ENCODE results near the gene SCUBE2.

The SCUBE2 gene

DNA sequence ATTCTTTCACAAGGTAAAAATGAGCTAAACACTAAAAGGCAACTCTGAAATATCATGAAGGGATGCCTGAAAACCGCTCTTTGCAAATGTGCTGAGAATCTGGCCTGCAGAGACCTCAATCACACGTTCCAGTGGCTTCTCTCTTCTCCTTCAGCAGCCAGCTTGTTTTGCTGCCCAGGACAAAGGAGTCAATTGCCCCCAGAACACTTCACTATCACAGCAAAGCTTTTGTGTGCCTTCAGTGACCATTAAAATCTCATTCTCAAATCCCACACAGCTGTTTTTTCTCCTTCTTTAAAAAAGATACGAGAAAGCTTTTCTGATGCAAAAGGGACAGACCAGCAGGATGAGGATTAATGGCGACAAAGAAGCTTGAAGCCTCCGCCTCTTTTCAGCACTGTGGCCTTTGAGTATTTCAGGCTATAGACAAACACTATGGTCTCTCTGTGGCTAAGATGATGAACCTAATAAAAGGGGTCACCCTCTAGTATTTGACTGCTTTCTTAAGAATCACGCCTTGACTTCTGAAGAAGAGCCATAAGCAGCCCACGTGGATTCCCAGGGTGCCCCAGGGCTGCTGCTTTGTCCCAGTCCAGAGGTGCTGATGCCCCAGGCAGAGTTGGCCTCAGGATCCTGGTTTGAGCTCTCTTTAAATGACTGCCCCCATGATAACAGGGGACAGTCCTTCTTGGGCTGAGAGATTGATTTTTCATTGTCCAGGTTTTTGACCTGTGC lies 54.2 kb downstream of the SCUBE2 start:
- TF ChIP-seq TAF1 (IDR thresholded peaks at IDR 0.05; ENCODE audit: low read depth) (no peak), RAD21 (IDR thresholded peaks at IDR 0.05; ENCODE audit: low read depth) (no peak), TEAD4 (IDR thresholded peaks at IDR 0.05) (no peak), EGR1 (IDR thresholded peaks at IDR 0.05) (no peak)

DNA sequence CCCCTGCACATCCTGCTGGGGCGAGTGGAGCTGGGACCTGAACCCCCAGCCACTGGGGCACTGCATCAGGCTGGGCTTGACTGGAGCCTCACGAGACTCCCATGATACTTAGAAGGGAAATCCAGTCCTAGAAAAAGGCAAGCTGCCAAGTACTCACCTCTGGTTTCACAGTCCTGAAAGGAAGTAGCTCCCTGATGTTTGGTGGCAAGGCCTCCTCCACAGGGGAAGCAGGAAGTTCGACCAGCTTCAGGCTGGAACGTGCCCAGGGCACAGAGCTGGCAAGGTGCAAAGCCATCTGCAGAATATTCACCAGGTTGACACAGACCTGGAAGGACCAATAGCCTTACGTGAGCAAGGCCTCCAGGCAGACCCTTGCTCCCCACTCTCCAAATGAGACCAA lies 60.8 kb downstream of the SCUBE2 start:
- TF ChIP-seq FOXM1 (IDR thresholded peaks at IDR 0.05; ENCODE audit: borderline replicate concordance, low read depth) (no peak), NFIC (IDR thresholded peaks at IDR 0.05) (no peak), CREB1 (IDR thresholded peaks at IDR 0.05; ENCODE audit: low read depth) (no peak), EP300 (IDR thresholded peaks at IDR 0.05; ENCODE audit: borderline replicate concordance) (no peak), EGR1 (IDR thresholded peaks at IDR 0.05) (no peak), CEBPB (IDR thresholded peaks at IDR 0.05) (no peak), TEAD4 (IDR thresholded peaks at IDR 0.05) (no peak), RAD21 (IDR thresholded peaks at IDR 0.05; ENCODE audit: low read depth) (no peak), ZBTB7A (IDR thresholded peaks at IDR 0.05; ENCODE audit: low read depth) (no peak), YY1 (IDR thresholded peaks at IDR 0.05; ENCODE audit: low read depth) (no peak), TAF1 (IDR thresholded peaks at IDR 0.05; ENCODE audit: low read depth) (no peak)
- TF ChIP-seq, protein P1, sequence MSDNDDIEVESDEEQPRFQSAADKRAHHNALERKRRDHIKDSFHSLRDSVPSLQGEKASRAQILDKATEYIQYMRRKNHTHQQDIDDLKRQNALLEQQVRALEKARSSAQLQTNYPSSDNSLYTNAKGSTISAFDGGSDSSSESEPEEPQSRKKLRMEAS (IDR thresholded peaks at IDR 0.05) = no peak
- TF ChIP-seq, protein P2, sequence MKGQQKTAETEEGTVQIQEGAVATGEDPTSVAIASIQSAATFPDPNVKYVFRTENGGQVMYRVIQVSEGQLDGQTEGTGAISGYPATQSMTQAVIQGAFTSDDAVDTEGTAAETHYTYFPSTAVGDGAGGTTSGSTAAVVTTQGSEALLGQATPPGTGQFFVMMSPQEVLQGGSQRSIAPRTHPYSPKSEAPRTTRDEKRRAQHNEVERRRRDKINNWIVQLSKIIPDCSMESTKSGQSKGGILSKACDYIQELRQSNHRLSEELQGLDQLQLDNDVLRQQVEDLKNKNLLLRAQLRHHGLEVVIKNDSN (IDR thresholded peaks at IDR 0.05) = no peak
- TF ChIP-seq, protein P3, sequence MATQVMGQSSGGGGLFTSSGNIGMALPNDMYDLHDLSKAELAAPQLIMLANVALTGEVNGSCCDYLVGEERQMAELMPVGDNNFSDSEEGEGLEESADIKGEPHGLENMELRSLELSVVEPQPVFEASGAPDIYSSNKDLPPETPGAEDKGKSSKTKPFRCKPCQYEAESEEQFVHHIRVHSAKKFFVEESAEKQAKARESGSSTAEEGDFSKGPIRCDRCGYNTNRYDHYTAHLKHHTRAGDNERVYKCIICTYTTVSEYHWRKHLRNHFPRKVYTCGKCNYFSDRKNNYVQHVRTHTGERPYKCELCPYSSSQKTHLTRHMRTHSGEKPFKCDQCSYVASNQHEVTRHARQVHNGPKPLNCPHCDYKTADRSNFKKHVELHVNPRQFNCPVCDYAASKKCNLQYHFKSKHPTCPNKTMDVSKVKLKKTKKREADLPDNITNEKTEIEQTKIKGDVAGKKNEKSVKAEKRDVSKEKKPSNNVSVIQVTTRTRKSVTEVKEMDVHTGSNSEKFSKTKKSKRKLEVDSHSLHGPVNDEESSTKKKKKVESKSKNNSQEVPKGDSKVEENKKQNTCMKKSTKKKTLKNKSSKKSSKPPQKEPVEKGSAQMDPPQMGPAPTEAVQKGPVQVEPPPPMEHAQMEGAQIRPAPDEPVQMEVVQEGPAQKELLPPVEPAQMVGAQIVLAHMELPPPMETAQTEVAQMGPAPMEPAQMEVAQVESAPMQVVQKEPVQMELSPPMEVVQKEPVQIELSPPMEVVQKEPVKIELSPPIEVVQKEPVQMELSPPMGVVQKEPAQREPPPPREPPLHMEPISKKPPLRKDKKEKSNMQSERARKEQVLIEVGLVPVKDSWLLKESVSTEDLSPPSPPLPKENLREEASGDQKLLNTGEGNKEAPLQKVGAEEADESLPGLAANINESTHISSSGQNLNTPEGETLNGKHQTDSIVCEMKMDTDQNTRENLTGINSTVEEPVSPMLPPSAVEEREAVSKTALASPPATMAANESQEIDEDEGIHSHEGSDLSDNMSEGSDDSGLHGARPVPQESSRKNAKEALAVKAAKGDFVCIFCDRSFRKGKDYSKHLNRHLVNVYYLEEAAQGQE (IDR thresholded peaks at IDR 0.05; ENCODE audit: low read depth) = no peak

DNA sequence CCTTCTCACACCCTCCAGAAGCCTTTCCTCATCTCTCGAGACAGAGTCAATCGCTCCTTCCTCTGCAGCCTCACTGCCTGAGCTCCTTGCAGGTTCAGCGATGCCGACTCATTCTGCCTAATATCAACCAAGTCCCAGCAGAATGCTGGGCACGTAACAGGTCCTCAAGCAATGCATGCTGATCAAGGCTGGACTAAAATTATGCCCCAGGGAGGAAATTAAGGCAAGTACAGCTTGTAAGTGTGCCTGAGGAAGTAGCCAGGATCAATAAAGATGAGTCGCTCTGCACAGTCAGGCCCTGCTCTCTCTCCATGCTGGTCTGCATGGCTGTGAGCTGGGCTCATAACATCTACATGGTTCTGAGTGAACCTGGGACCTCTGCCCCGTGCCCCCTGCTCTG lies 62.0 kb downstream of the SCUBE2 start:
- TF ChIP-seq NFIC (IDR thresholded peaks at IDR 0.05) = no peak
- no peak for TF ChIP-seq CEBPB (IDR thresholded peaks at IDR 0.05)
- TF ChIP-seq, protein P1 (IDR thresholded peaks at IDR 0.05) = no peak
- TF ChIP-seq YY1 (IDR thresholded peaks at IDR 0.05; ENCODE audit: low read depth) = no peak
- TF ChIP-seq, protein P2 (IDR thresholded peaks at IDR 0.05) = no peak
- TF ChIP-seq FOXM1 (IDR thresholded peaks at IDR 0.05; ENCODE audit: borderline replicate concordance, low read depth) = no peak
- TF ChIP-seq EGR1 (IDR thresholded peaks at IDR 0.05) = no peak
- no peak for TF ChIP-seq TEAD4 (IDR thresholded peaks at IDR 0.05)
- TF ChIP-seq, protein P3 (IDR thresholded peaks at IDR 0.05; ENCODE audit: low read depth) = no peak
- TF ChIP-seq RAD21 (IDR thresholded peaks at IDR 0.05; ENCODE audit: low read depth) = no peak
- no peak for TF ChIP-seq TCF12 (IDR thresholded peaks at IDR 0.05; ENCODE audit: low read depth)
- TF ChIP-seq CREB1 (IDR thresholded peaks at IDR 0.05; ENCODE audit: low read depth) = no peak
- no peak for TF ChIP-seq EP300 (IDR thresholded peaks at IDR 0.05; ENCODE audit: borderline replicate concordance)
- no peak for TF ChIP-seq TAF1 (IDR thresholded peaks at IDR 0.05; ENCODE audit: low read depth)
- TF ChIP-seq ZBTB7A (IDR thresholded peaks at IDR 0.05; ENCODE audit: low read depth) = no peak

DNA sequence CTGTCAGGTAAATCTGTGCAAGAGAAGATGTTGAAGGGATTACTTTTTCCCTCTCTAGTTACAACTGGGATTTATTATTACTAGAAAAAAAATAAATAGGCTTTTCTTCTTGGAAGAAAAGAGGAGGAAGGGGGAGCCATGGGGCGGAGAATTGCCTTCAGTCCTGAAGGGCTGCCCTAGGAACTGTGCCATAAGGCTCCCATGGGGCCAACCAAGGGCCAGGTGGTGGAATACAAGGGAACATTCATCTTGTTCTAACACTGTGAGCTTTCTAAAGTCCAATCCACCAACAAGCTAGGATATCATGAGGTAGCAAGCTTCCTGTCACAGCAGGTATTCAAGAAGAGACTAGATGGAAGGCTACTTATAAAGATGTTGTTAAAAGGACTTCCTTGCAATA lies 62.8 kb downstream of the SCUBE2 start:
- no peak for TF ChIP-seq NFIC (IDR thresholded peaks at IDR 0.05)
- TF ChIP-seq, protein P3 (IDR thresholded peaks at IDR 0.05; ENCODE audit: low read depth) = no peak
- no peak for TF ChIP-seq CEBPB (IDR thresholded peaks at IDR 0.05)
- no peak for TF ChIP-seq CREB1 (IDR thresholded peaks at IDR 0.05; ENCODE audit: low read depth)
- no peak for TF ChIP-seq EP300 (IDR thresholded peaks at IDR 0.05; ENCODE audit: borderline replicate concordance)
- TF ChIP-seq YY1 (IDR thresholded peaks at IDR 0.05; ENCODE audit: low read depth) = no peak
- TF ChIP-seq, protein P1 (IDR thresholded peaks at IDR 0.05) = no peak
- TF ChIP-seq, protein P2 (IDR thresholded peaks at IDR 0.05) = no peak
- TF ChIP-seq TEAD4 (IDR thresholded peaks at IDR 0.05) = no peak
